SKM-1 (cell line): ENCODE measurements around the gene OR13J1.

Experiments
- DNase-seq: peaks from one replicate; lab custom pipeline; 2025; ENCODE audit not compliant: unreplicated experiment; lab: John Stamatoyannopoulos, UW

Gene OR13J1

GRCh38 chr9:35859990-35860339 is 10.2 kb downstream of the OR13J1 start:
- no peak for DNase-seq

DNA sequence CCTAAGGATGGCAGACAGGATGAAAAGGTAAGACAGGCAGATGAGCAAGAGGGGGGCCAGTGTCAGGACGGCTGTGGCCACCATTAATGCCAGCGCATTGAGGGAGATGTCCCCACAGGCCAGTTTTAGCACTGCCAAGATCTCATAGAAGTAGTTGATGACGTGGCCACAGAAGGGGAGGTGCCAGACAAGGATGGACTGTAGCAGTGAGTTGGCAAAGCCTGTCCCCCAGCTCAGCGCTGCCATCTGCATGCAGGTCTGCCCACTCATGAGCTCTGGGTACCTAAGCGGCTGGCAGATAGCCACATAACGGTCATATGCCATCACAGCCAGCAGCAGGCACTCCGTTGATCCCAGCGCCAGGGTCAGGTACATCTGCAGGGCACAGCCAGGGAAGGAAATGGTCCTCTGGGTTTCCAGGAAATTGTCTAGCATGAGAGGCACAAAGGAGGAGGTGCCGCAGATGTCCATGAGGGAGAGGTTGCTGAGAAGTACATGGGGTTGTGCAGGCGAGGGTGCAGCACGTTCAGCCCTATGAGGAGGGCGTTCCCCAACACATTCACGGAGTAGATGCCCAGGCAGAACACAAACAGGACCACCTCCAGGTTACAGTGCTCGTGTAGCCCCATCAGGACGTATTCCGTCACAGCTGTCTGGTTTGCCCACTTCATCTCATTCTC is 10.8 kb downstream of the OR13J1 start:
- DNase-seq, result no peak

DNA sequence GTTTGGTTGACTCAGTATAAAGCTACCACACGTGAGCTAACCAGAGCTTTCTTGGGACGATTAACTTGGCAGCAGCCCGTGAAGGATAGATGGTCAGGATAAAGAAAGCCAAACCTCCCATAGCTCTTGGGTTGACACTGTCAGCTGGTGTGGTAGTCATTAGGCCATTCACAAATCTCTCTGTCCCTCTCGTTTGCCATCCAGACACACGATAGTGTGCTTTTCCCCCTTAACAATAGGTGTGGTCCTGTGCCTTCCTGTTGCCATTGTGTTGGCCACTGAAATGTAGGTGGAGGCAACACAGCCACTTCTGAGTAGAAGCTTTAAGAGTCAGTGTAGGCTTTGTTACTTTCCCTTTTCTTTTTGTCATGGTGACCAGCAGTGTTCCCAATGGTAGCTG is 11.7 kb downstream of the OR13J1 start:
- no peak for DNase-seq

DNA sequence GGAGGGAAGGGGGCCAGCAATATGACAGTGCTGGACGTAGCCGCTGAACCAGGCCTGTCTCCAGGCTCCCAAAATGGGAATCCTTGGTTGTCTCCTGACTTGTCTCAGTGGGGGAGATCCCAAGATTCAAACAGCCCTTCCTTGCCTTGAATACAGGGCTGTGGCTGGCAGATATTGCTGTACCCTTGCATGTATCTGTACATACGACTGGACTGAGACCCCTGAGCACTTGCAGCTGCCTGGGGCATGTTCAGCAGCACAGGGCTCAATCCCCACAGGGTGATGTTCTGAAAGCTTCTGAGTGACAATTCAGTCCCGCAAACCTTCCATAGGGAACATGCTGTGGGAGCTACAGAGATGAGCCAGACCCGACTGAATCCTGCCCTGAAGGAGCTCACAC is 13.3 kb downstream of the OR13J1 start:
- no peak for DNase-seq

GRCh38 chr9:35856206-35856605 is 14.0 kb downstream of the OR13J1 start:
- no peak for DNase-seq

GRCh38 chr9:35854091-35854762 is 16.0 kb downstream of the OR13J1 start:
- no peak for DNase-seq

DNA sequence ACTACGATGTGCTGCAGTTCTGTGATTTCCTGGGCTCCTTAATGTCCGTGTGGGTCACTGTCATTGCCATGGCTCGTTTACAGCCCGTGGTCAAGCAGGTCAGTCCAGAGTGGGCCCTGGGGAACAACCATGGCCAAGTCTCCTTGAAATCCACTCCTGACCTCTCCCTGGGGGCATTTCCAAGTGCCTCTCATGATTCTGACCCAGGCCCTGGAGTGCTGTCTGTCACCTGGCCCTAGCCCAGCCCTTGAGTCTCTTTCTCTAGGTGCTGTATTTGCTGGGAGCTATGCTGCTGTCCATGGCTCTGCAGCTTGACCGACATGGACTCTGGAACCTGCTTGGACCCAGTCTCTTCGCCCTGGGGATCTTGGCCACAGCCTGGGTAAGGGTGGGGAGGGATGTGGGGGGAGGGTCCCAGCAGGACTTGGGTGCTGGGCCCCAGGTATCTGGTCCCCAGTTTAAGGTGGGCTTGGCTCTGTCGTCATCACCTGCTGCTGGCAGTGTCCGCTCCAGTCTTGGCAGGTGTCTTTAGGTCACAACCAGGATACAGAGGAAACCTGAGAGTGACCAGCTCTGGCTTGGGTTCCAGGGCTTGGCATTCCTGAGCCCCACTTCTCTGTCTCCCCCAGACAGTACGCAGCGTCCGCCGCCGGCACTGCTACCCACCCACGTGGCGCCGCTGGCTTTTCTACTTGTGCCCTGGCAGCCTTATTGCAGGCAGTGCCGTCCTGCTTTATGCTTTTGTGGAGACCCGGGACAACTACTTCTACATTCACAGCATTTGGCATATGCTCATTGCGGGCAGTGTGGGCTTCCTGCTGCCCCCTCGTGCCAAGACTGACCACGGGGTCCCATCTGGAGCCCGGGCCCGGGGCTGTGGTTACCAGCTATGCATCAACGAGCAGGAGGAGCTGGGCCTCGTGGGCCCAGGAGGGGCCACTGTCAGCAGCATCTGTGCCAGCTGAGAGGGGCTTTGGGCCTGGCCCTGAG is 17.0 kb downstream of the OR13J1 start:
- DNase-seq, result no peak

GRCh38 chr9:35852267-35852815 is 17.9 kb downstream of the OR13J1 start:
- no peak for DNase-seq

DNA sequence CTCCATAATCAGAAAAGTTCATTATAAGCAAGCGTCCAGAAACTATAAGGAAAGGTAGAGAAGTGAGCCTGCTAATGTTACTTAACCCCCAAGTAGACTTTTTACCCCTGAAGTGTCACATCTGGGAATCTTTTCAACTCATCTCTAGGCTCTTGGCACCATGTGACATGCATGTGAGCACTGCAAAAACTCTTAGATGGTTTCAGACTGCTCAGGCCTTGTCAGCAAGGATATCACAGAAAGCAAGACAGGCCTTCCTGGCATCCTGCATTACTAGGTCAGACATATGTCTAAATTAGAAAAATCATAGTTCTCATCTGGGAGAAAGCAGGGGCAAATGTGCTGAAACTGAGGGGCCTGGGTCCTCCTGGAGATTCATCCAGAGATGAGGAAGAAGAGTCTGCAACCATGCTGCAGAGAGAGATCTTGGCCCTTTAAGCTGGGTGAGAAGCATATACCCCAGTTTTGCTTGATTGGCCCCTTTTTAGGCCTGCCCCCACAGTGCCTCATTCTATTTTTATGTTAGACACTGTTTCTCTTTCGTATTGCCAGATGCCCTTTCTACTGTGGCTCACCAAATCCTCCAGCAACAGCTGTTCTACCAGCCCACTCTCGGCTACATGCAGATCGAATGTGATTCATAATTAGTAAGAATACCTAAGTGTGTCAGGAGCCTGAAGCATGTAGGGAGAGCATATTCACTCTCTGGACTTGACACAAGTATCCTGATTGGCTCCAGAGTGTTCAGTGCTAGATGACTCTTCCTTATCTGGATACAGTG is 22.2 kb downstream of the OR13J1 start:
- DNase-seq, result no peak

GRCh38 chr9:35845824-35846771 is 24.1 kb downstream of the OR13J1 start:
- no peak for DNase-seq

- peak; percentile 96 for DNase-seq
These were observed 25.5 kb downstream of the OR13J1 start for GRCh38 chr9:35844628-35845270.

DNA sequence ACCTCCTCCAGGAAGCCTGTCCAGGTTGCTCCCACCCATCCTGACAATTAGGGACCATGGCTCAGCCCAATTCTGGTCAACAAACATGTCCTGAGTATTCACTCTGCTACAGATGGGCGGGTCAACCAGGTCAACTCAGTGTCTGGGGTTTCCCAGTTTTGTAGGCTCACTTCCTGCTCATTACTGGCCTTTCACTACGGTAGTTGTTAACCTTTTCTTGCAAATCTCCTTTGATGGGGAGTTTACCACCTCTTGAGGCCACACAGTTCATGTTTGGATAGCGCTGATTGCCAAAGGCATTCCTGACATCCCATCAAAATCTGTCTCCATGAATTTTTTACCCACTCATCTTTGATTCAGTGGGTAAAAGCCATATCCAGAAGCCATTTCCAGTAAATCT is 27.4 kb downstream of the OR13J1 start:
- no peak for DNase-seq

DNA sequence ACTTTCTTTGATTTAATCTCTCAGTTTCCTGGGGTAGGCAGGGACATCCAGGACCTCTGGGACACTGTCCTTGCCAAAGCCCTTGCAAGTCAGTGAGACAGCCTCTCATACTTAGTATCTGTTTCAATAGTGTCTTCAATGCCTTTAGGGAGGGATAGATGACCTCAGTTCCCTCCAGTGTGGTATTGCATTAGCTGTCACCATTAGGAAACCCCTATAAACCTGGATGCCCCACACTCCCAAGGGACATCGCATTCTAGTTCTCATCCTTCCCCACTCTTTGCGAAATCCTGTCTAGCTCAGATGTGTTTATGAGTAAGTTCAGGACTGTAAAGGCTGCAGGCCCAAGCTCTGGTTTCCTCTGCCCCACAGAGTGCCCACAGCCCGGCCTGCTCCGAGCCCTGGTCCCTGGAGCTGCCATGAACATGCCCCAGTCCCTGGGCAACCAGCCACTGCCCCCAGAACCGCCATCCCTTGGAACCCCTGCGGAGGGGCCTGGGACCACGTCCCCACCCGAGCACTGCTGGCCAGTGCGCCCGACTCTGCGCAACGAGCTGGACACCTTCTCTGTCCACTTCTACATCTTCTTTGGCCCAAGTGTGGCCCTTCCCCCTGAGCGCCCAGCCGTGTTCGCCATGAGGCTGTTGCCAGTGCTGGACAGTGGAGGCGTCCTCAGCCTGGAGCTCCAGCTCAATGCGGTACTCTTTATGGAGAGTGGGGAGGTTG is 28.0 kb downstream of the OR13J1 start:
- no peak for DNase-seq

DNA sequence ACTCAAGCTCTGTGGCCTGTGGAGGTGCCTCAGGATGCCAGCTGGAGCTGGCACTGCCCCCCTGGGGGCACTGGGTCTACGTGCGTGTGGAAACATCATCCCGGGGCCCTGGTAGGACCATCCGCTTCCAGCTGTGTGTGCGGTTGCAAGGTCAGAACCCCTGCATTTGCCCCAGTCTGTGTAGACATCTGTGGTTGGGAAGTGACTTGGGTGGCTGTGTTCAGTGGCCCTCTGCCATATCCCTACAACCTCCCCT is 28.6 kb downstream of the OR13J1 start:
- no peak for DNase-seq

GRCh38 chr9:35840881-35841644 is 29.1 kb downstream of the OR13J1 start:
- no peak for DNase-seq

GRCh38 chr9:35839926-35840325 is 30.3 kb downstream of the OR13J1 start:
- DNase-seq, result no peak

DNA sequence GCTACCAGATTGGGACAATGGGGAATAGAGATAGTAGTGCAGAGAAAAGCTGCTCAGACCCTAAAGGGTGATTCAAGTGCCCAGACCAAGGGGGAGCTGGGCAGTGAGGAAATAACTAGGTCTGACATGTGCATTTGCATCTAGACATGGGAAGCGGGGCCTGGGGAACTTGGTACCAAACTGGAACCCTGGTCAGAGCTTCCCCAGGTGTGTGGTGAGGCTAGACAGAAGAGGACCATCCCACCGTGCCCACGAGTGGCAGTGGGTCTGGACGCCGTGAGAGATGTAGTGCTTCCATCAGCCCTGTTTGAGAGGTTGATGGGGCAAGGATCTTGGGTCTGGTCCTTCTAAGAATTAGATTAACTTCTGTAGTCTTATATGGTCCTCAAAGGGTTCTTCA is 33.6 kb downstream of the OR13J1 start:
- no peak for DNase-seq

- no peak for DNase-seq
These were observed 34.4 kb downstream of the OR13J1 start for GRCh38 chr9:35835766-35836165.
